Measurements from ENCODE around the gene NANOS1. TPM values are rescaled to one million over a fixed set of nuclear protein-coding genes. Genes with fewer than 3 reads are reported as not detected.

Gene NANOS1
- total RNA-seq, 1 donor from 2014 or later = not detected

- peak; percentile 55 to 69 for DNase-seq (ENCODE audit: extremely low spot score in 2 of 2)
- H3K4me1 ChIP-seq = no peaks in the 10 kb centered on the region
- intact Hi-C loops (cut with DNase I) = no loop called here
- peaks cover 6% of the 10 kb centered on the region for H3K9me3 ChIP-seq
- no peak overlapping the region for H3K4me3 ChIP-seq
- no peaks in the 10 kb centered on the region for H3K36me3 ChIP-seq
- H3K27me3 ChIP-seq = no peaks in the 10 kb centered on the region
- TF ChIP-seq POLR2AphosphoS5 (IDR thresholded peaks at IDR 0.05; ENCODE audit: insufficient read depth in 1 of 2, low read depth in 1 of 2) = no peak
- TF ChIP-seq POLR2A (IDR thresholded peaks at IDR 0.05) = no peak
- no peak for TF ChIP-seq CTCF (IDR thresholded peaks at IDR 0.05)
- no peak overlapping the region for H3K27ac ChIP-seq
These were observed 47.1 kb upstream of the NANOS1 start for GRCh38 chr10:118982366-118982765.

- H3K9me3 ChIP-seq = peaks cover 6% of the 10 kb centered on the region
- DNase-seq (ENCODE audit: extremely low spot score in 2 of 2) = peak in 1 of 2 donors; percentile 84
- H3K27me3 ChIP-seq = no peaks in the 10 kb centered on the region
- TF ChIP-seq CTCF (IDR thresholded peaks at IDR 0.05) = no peak
- TF ChIP-seq POLR2AphosphoS5 (IDR thresholded peaks at IDR 0.05; ENCODE audit: insufficient read depth in 1 of 2, low read depth in 1 of 2) = no peak
- no peak for TF ChIP-seq POLR2A (IDR thresholded peaks at IDR 0.05)
- H3K4me3 ChIP-seq = no peak overlapping the region
- H3K4me1 ChIP-seq = no peaks in the 10 kb centered on the region
- no peaks in the 10 kb centered on the region for H3K36me3 ChIP-seq
- intact Hi-C loops (cut with DNase I) = no loop called here
- H3K27ac ChIP-seq = no peak overlapping the region
These were observed 46.3 kb upstream of the NANOS1 start for GRCh38 chr10:118983263-118983662.

- Histone ChIP-seq H3K27ac (no peak overlapping the region), H3K4me1 (no peaks in the 10 kb centered on the region), H3K27me3 (no peaks in the 10 kb centered on the region), H3K9me3 (peaks cover 6% of the 10 kb centered on the region), H3K36me3 (no peaks in the 10 kb centered on the region), H3K4me3 (no peak overlapping the region)
- TF ChIP-seq CTCF (IDR thresholded peaks at IDR 0.05) (no peak), POLR2AphosphoS5 (IDR thresholded peaks at IDR 0.05; ENCODE audit: insufficient read depth in 1 of 2, low read depth in 1 of 2) (no peak)
- no peak for DNase-seq (ENCODE audit: extremely low spot score in 2 of 2)
- intact Hi-C loops (cut with DNase I) = no loop called here
These were observed 43.9 kb upstream of the NANOS1 start for GRCh38 chr10:118985576-118985975.

- H3K27me3 ChIP-seq = no peaks in the 10 kb centered on the region
- peak in 1 of 2 donors; percentile 43 for DNase-seq (ENCODE audit: extremely low spot score in 2 of 2)
- H3K9me3 ChIP-seq = peaks cover 6% of the 10 kb centered on the region
- no peak overlapping the region for H3K27ac ChIP-seq
- TF ChIP-seq POLR2A (IDR thresholded peaks at IDR 0.05) (no peak), CTCF (IDR thresholded peaks at IDR 0.05) (no peak), POLR2AphosphoS5 (IDR thresholded peaks at IDR 0.05; ENCODE audit: insufficient read depth in 1 of 2, low read depth in 1 of 2) (no peak)
- intact Hi-C loops (cut with DNase I) = no loop called here
- no peak overlapping the region for H3K4me3 ChIP-seq
- H3K36me3 ChIP-seq = no peaks in the 10 kb centered on the region
- H3K4me1 ChIP-seq = no peaks in the 10 kb centered on the region
These were observed 42.4 kb upstream of the NANOS1 start for GRCh38 chr10:118986815-118987790.

- Histone ChIP-seq H3K36me3 (no peaks in the 10 kb centered on the region), H3K27me3 (no peaks in the 10 kb centered on the region), H3K9me3 (peaks cover 6% of the 10 kb centered on the region), H3K4me3 (no peak overlapping the region), H3K27ac (no peak overlapping the region), H3K4me1 (no peaks in the 10 kb centered on the region)
- TF ChIP-seq CTCF (IDR thresholded peaks at IDR 0.05) = no peak
- no peak for TF ChIP-seq POLR2AphosphoS5 (IDR thresholded peaks at IDR 0.05; ENCODE audit: insufficient read depth in 1 of 2, low read depth in 1 of 2)
- TF ChIP-seq POLR2A (IDR thresholded peaks at IDR 0.05) = no peak
- DNase-seq (ENCODE audit: extremely low spot score in 2 of 2) = no peak
- intact Hi-C loops (cut with DNase I) = no loop called here
These were observed 39.2 kb upstream of the NANOS1 start for GRCh38 chr10:118990326-118990725.
